GM12872 (cell line): Measurements from ENCODE around the gene ADGRA1.

ENCODE experiments used
- CTCF ChIP-seq: IDR thresholded peaks from 3 replicates; pipeline ENCODE4 v1.5.1; 2011; ENCODE audit warnings: low read depth, mild to moderate bottlenecking, low read length, moderate library complexity; ENCODE audit not compliant: insufficient read depth

Gene ADGRA1

DNA sequence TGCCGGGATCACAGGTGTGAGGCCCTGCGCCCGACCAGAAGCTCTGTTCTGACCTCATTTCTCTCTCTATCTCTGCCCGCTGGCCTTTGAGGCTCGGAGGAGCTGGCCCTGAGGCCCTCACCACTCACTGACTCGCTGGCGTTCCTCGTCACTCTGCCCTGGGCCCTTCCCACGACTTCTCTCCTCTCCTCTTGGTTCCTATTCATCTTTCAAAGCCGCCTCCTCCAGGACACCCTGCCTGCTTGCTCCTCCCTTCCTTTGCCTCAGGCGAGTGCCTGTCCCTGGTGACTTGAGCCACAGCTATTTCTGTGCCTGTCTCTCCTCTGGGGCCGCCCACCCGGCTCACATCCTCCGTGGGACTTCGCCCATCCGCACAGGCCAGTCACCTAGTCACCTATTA, 17.3 kb upstream of the ADGRA1 start:
- TF ChIP-seq CTCF = no peak

DNA sequence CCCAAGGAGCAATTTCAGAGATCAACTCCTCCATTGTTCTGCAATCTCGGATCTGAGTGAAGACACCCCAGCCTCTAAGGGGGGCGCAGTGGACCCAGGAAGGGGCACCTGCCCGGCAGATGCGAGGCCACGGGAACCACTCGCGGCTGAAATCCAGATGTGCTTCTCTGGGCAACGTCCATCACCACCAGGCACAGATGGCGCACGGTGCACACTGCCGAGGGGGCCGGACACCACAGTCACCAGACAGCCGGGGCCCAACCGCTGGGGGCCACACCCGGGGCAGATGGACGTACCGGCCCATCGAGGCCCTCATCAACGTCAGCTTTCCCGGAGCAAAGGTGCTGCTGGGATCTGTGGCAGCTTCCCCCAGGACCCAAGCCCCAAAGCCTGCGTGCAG, 16.9 kb upstream of the ADGRA1 start:
- TF ChIP-seq CTCF = no peak

GRCh38 chr10:133071733-133072132, 16.0 kb upstream of the ADGRA1 start:
- no peak for TF ChIP-seq CTCF

GRCh38 chr10:133072196-133072595, 15.5 kb upstream of the ADGRA1 start:
- TF ChIP-seq CTCF = no peak

- TF ChIP-seq CTCF = no peak
Observed at GRCh38 chr10:133072720-133073390, 14.9 kb upstream of the ADGRA1 start.

DNA sequence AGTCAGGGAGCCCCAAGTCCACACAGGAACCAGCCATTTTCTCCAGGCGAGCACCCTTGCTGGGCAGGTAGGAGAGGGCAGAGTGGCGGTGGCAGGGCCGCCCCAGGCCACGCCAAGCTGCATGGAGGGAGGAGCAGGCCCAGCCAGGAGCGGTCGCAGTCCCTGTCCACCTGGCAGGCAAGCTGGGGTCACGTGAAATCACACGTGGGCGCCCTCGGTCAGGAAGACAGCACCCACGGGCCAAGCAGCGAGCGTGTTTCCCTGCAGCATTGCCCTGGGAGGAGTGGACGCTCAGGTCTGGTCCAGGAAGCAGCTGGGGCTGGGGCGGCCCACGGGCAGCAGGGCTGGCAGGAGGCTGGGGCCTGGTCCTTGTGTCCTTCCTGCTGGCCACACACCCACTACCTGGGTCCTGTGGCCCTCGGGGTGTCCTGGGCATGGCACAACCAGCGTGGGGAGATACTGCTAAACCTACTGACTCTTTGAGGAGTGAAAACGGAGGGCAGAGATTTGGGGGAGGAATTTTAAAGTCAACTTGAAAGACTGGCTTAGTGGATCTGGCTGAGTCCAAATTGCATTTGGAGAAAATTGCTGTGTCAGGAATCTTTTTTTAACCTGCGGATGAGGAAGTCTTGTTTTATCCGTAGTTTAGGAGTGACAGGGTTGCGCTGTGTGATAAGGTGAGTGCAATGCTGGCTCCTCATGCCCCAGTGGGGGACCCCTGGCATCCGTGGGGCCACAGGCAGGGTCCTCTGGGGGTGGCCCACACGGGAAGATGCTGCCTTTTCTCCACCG, 12.2 kb upstream of the ADGRA1 start:
- no peak for TF ChIP-seq CTCF

DNA sequence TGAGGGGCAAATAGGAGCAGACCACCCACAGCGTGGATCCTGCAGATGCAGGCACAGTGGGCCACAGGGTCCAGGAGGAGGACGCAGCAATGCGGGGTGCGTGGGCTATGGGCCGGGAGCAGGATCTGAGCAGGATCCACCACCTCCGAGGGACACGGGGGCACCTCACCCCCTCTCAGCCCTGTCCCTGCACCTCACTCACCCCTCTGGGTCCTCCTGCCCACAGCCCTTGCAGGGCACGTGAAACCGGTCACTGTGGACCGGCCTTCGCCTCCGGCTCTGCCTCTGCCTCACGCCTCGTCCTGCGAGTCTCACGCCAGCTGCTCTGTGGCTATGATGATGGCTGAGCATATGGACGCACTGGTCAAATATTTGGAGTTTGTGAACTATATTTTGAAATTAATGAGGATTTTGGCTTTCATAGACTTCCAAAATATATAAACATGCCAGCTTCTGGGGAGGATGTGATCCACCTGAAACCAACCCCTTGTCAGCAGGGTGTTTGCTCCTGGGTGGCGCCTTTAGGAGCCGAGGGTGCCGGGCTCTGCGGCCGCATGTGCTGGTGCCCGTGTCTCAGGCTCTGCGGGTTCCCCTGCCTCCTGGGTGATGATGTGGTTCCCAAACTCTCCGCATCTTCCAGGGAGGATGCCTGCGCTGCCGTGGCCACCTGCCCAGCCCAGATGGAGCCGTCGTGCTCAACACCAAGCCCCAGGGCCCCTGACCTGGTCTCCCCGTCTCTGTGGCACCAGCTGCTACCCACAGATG, 11.3 kb upstream of the ADGRA1 start:
- no peak for TF ChIP-seq CTCF
